GM20431 (cell line): Measurements from ENCODE around the gene FYCO1.

Experiments used
- in situ Hi-C: fragments of 300-500 bp; cut with MseI, MboI; formaldehyde crosslinking; loops from one replicate; pipeline ENCODE4 v1.15.0; 2020; ENCODE audit warnings: low sequenced_read_pairs; ENCODE audit not compliant: unreplicated experiment

FYCO1 gene

DNA sequence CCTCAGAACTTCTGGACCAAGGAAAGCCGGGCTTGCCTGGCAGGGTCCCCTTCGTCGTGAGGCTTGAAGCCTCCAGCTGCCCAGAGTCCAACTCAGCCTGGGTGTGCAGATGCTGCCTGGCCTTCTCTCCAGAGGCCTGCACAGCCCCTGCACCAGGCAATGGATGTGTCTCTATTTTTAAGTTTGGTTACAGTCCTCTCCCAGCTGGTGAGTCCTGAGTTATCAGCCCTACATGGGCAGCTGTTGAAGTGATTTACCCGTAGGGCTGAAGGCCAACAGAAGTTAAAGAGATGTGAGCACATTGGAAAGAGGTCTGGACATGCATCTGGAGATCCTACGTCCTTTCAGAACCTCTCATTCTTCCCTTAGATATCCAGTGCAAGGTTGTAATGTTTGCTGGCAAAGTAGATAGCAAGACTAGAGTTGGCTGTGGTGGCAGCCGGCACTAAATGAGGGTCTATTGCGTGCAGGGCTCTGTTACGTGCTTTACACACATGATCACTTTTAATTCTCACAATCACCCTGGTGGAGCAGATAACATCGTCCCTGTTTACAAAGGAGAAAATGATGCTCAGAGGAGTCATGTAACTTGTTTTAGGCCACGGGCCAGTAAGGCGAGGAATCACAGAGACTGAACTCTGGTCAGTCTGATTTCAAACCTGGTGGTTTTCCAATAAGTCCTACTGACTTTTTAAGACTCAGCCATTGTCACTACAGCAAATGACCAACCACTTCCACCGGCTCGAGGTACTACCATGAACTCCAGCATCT lies 9.9 kb downstream of the FYCO1 start:
- in situ Hi-C loops, result no loop called here

DNA sequence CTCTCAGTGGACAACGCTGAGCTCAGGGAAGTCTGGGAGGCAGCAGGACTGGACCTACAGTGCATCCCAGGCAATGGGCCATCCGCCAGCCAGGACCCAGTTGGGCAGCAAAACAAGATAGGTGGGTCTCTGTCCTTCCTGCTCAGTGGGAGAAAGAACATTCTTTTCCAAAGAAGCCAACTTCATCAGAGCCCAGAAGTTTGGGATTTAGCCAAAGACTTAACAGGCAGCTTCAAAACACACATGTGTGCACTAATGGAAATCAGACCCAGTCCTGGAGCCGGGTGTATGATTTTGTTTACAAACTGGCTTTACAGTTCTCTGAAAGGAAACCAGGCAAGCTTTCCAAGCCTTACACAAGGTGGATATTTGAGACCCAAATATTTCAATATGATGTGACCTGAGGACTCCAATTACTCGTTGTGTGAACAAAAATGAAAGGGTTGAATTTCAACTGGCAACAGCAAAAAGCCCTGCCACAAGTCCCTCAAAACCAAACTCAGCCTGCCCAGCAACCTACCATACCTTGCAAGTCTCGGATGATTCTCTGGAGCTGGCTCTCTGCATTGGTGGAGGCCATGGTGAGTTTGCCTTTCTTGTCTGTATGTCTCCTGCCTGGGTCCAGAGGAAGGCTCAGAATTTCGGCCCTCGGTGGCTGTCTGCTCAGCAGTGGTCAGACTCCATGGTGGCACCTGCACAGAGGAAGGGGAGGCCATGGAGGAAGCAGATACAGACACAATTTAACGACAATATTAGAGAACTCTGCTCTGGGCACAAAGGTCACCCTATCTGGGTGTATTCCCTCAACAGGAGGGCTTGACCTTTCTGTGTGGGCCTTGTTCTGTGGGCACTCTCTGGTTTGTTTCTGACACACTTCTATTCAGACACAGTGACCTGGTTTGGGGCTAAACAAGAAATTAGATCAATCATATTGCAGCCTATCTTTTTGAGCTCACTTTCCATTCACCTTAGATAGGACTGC lies 11.0 kb downstream of the FYCO1 start:
- in situ Hi-C loops, result no loop called here

DNA sequence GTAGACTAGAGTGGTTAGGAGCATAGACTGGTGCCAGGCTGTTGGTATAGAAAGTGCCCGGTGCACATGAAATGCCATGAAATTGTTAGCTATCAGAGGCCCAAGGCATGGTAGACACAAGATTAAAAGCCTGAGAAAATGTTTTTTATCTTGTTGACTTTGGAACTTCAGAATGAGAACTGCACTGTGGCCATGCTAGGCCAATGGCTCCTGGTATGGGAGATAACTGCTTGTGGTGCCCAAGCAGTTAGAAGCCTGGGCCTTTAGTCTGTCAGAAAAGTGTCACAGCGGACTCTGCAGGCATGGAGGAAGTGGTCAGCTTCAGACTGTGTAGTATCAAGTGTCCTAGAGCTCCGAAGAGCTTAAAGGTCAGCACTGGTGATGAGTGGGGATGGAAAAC lies 11.9 kb downstream of the FYCO1 start:
- in situ Hi-C loops, result no loop called here

DNA sequence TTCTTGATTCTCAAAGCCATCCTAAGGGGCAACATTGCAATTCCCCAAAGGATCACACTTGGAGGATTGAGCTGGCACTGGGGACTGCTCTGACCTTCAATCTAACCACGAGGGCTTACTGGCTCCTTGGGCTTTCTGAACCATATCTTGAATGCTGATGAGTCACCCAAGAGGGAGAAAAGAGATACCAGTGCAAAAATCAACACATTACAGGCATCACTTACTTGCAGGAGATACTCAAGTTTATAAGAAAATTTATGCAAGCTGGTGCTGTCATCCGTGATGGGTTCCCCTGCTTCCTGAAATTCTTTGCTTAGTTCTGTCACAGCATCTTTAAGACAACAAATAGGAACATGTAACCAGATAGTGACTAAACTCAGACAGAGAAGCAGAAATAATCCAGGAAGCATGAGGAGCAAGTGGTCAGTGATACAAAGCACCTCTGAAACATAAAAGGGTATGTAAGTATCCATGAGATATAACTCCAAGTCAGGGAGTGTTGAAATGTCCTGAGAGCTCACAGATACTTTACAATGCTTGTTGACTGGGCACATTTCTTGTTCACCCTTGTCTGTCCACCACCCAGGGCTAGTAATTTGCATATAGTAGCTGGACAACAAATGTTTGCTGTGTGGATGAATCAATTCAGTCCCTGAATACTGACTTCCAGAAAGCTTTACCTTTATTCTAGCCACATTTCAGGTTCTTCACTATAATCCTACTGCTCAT lies 14.1 kb downstream of the FYCO1 start:
- in situ Hi-C loops, result no loop called here

DNA sequence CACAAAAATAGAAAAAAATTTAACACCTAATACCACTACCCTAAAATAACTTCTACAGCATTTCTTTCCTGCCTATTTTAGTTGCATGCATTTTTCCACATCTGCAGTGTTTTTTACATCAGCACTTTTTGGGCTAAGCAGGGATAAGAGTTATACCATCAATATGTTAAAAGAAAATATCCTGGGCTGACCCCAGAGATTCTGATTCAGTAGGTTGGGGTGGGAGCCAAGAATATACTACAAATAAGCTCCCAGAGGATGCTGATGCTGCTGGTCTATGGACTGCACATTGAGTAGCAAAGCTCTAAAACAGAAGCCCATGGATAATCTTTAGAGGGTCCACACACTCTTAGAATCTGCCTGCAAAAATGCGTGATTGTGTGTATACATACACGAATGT lies 14.8 kb downstream of the FYCO1 start:
- in situ Hi-C loops, result no loop called here

DNA sequence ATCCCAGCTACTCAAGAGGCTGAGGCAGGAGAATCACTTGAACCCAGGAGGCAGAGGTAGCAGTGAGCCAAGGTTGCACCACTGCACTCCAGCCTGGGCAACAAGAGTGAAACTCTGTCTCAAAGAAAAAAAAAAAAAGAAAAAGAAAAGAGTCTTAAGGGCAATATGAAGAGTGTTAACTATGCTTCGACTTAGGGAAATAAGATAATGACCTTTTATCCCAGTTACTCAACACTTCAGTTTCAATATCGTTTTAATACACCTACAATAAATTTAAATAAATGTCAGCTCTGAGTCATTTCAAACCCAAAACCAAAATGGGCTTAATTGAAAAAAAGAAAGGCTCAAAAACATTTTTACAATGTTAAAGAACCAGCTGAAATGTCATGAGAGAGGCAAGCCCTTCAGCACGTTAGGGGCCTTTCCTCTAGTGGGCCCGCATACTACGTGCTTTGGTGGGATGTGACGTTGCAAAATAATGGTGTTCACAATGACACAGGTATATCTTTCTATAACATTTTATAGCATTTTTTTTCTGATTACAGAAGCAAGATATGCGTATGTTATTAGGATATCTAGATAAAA lies 15.3 kb downstream of the FYCO1 start:
- in situ Hi-C loops, result no loop called here

DNA sequence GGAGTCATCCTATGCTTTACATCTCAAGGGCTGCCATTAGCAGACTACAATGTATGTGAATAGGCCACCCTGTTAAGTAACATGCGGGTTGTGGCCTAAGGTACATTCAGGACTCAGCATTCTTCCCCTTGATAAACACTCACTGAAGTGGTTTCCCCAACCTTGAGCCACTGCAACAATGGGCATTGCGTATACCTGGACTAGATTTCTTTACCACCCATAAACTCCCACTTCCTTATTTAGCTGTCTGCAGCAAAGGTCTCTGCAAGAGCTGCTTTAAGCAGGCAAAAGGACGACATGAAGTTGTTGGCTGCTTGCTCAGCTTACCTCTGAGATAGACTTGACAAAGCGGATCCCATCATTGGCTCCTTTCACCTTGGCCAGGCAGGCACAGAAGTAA lies 16.2 kb downstream of the FYCO1 start:
- in situ Hi-C loops, result no loop called here

DNA sequence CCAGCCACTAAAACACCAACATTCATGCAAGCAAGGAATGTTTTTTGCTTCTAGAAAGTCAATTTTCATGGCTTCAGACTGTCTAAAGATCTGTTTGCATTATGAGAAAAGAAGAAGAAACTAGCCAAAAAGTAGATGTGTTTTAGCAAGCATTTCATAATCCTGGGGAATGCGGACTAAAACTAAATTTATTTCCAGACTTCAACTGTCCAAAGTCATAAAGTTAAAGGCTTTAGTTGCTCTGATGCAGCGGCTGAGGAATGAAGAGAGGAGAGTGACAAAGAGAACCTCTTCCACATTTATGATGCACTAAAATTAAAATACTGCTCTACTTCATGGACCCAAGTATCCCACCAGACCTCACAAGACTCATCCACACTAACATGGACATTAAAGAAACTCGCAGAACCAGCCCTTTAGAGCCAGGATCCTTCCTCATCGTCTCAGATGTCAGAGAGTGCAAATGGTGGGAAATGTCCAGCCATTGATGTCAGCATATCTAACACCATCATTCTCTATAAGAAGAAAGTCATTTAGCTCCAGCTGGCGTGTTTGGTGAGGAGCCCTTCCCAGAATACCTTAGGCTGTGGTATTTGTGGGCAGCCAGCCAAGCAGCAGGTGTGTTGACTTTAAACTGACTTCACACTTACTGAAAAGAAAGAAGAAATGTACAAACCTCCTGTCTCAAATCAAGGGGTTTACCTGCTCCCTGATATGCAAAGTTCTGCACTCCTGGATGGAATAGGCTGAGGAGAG lies 17.4 kb downstream of the FYCO1 start:
- in situ Hi-C loops, result no loop called here

DNA sequence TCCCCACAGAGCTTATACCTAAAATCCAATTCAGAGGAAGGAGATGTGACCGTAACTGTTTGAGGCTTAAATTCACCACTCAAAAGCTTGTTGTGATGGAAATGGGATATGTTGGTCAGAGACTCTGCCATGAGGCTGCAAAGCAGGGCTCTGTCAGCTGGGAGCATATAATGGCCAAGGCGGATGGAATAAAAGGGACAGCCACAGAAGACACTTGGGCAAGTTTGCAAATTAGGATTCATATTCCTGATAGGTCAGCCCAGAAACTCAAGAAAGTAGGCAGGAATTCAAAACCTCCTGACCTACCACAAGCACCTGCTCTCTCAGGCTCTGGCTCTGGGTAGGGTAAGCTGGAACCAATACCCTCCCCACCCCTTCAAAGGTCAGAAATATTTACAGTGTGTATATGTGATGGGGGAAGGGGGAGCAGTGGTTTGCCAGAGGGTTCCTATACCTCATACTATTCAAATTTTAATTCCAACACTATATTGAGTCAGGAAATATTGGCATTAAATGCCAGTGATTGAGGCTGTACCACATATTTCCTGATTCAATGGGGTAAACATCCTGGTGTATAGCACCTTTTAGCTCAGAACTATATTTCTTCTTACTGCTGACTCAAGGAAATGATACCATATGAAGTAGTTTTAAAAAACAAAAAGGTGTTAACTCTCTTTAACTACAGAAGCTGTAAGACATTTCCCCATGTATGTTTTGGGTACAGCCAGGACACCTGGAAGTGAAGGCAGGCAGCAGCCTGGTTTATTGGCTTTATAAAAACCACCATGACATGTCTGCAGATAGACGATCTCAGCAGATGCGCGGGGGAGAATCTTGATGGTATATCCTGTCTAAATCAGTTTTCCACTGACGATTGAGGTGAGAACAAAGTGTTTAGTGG lies 19.2 kb downstream of the FYCO1 start:
- in situ Hi-C loops, result no loop called here

DNA sequence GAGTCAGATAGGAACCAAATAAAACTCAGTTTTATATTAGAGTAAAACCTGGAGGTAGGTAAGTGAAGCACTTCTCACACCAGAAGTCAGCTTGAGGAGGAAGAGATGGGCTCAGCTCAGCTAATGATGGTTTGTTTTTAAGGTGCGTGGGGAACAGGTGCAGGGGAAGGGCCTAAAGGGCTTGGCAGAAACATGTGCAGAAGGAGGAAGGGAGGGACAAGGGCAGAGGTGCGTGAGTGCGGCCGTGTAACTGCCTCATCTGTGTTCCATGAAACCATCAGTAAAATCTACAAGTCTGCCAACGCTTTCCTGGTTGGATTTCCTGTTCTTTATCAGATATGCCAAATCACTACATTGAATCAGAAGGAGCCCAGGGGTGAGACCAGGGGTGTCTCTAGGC lies 19.9 kb downstream of the FYCO1 start:
- in situ Hi-C loops, result no loop called here

DNA sequence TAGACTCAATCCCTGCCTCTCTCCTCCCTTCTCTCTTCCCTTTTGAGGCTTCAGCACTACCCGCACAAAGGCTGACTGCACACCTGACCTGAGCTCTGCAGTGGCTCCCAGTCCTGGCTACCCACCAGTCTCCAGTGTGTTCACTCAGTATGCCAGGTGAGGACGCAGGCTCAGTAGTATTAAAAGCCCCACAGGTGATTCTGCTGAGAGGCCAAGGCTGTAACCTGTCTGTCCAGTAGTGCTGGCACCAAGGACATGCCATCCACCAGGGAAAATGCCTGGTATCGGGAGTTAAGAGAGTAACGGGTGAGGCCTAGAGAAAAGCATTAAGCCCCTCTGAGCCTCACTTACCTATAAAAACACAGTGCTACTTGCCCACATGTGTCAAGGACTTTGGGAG lies 20.9 kb downstream of the FYCO1 start:
- in situ Hi-C loops, result no loop called here

DNA sequence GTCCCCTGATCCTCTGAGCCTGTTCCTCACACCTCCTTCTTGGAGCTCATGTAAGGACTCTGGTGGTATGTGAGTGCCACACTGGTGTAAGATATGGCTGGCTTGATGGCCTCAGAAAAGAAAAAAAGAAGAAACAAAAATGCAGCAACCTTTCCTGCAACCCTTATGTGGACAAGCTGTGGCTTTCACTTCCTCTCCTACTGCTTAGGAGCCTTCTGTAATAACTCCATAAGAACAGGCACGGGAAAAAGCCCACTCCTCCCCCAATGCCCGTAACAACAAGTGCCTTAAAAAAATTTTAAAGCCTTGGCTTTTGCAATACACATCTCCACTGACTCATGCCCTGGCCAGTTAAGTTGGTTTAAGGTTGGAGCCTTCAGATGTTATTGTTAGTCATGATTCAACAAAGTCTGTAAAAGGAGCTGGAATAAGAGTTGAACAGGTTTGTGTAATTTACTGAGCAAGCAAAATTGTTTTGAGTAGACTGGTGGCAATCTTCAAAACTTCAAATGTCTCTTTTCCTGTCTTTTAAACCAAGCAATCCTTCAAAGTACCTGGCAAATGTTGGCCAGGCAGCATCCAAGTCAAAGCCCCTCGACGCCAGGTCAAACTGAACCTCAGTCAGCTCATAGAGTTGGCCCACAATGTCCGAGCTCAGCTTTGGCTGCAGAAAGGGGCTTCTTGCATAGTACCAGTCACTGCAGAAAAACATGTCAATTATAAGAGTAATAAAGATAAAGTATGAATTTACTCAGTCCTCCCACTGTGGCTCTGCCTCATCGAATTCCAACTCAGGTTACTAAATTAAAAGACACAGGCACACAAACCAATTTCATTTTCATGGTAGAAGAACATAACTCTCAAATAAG lies 22.9 kb downstream of the FYCO1 start:
- in situ Hi-C loops, result no loop called here

DNA sequence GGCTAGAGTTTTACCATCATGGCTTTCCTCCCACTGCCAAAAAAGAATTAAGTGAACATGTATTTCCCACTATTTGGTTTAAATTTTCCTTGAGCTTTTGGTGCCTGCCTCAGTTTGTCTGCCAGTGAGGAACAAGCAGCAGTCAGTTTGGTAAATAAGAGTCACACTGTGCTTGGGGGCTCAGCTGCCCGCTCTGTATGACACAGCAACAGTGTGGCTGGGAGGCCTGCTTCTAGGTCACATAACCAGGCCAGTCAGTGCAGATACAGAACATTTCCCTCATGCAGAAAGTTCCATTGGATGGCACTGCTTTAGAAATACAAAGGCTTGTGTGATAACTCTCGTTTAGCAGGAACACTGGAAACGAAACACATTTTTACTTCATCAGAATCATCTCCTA lies 25.7 kb downstream of the FYCO1 start:
- in situ Hi-C loops, result no loop called here

DNA sequence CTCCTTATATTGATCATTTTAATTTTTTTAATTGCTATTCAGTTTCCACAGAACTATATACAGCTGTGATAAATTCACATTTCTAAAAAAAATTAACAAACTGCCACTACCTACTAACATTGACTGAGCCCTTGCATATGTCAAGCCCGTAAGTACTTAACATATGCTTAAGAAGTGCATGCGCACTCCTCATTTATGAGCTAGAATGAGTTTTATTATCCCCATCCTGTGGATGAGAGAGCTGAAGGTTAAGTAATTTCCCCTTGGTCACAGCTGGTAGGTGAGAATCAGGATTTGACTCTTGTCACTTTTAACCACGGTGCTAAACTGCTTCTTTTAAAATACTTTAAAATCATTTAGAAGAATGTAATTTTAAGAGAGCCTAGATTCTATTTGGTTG lies 26.5 kb downstream of the FYCO1 start:
- in situ Hi-C loops, result no loop called here

DNA sequence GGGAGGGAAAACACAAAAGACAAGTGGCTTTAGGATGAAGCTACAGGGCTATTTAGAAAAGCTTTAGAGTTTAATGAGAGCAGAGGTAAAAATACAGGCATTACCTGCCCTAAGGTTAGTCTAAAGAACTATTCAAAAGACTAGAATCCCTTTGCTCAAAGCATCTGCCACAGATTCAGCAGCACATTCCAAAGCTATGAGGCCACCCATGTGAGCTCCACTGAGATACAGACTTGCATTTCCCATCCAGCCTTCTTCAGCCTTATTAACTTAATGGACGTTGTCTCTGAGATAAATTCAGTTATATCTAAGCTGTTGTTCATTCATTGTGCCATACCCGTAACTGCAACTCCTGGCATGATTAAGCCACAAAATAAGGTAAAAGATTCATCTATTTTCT lies 26.9 kb downstream of the FYCO1 start:
- in situ Hi-C loops, result no loop called here

DNA sequence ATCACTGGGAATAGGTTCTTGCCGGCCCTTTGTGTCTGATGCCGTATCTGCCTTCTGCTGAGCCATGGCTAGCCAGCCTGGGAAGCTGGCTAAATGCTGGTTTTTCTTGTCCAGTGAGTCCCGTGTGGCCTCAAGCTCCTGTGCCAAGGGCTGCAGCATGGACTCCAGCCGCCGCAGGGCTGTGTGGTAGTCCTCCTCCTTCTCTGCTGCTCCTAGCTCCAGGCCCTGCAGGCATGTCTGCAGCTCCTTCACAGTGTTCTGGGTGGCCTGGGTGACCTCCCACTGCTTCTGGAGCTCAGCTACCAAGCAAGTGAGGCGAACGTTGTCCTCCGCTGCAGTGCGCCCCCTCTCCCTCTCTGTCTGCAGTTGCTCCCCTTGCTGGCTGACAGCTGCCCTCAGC lies 27.5 kb downstream of the FYCO1 start:
- in situ Hi-C loops, result no loop called here

DNA sequence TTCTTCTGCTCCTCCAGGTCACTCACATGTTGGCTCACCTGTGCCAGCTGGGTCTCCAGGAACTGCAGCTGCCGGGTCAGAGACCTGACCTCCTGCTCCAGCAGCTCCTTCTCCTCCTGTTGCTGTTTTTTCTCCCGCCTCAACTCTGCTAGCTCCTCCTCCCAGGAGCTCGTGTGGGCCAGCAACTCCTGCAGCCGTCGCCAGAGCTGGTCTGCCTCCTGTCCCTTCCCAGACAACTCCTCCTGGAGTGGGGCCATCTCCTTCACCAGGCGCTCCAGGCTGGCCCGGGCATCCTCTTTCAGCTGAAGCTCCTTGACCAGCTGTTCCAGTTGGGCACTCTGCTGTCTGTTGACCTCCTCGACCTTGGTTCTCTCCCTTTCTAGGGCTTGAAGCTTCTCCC lies 27.9 kb downstream of the FYCO1 start:
- in situ Hi-C loops, result no loop called here
